GM23338 (cell line): ENCODE measurements around the gene AMBRA1.

ENCODE experiments used
- EZH2 ChIP-seq: fragments of 200-600 bp; sonication (generic); IDR thresholded peaks from one replicate; pipeline ENCODE4 v1.8.0; 2017; ENCODE audit warnings: antibody characterized with exemption, mild to moderate bottlenecking, low read depth; ENCODE audit not compliant: unreplicated experiment
- EZH2phosphoT487 ChIP-seq: fragments of 200-600 bp; sonication (generic); IDR thresholded peaks from one replicate; pipeline ENCODE4 v1.8.1; 2018; ENCODE audit warnings: antibody characterized with exemption; ENCODE audit not compliant: unreplicated experiment
- REST ChIP-seq: IDR thresholded peaks from one replicate; pipeline ENCODE4 v1.6.1; 2018; ENCODE audit warnings: antibody characterized with exemption; ENCODE audit not compliant: unreplicated experiment
- TF ChIP-seq, protein P1 (sequence below), 2 experiments: fragments of 200-600 bp in 1 of 2; sonication (generic) in 1 of 2; conservative IDR thresholded peaks; 2 replicates each; pipeline versions ENCODE4 v1.5.1 to v1.6.1; 2016 to 2017; ENCODE audit warnings: antibody characterized with exemption in 2 of 2, low read depth in 2 of 2, mild to moderate bottlenecking in 2 of 2, moderate library complexity in 1 of 2

DNA sequence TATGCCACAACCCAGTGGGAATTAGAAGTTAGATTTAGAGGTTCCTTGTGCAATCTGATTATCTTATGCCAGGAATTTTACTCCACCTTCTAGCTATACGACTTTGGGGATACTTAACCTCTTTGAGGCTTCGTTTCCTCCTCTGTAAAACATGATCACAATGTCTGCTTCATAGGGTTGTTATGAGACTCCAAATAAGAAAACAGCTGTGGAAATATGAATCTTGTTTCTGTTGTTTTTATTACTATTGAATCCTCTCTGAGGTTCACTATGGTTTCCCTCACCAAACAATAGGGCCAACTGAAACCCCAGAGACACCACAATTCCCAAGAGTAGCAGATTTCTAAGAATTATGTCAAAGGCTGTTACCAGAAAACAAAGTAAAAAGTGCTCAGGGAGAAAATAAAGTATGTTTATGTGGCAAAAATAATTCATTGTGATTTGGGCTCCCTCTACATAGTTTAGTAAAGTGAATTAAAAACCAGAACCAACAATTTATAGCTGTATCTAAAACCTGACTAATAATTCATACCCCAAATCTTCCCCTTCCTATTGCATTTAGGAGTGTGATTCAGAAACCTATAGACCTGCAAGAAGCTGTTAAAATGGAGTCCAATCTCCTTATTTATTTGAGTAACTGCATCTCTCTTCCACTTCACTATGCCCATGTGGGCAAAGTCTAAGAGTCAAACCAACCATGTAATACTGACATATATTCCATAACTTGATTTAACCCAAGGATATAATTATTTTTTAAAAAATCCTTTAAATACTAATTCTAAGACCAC, 38.4 kb downstream of the AMBRA1 start:
- TF ChIP-seq, protein P1, sequence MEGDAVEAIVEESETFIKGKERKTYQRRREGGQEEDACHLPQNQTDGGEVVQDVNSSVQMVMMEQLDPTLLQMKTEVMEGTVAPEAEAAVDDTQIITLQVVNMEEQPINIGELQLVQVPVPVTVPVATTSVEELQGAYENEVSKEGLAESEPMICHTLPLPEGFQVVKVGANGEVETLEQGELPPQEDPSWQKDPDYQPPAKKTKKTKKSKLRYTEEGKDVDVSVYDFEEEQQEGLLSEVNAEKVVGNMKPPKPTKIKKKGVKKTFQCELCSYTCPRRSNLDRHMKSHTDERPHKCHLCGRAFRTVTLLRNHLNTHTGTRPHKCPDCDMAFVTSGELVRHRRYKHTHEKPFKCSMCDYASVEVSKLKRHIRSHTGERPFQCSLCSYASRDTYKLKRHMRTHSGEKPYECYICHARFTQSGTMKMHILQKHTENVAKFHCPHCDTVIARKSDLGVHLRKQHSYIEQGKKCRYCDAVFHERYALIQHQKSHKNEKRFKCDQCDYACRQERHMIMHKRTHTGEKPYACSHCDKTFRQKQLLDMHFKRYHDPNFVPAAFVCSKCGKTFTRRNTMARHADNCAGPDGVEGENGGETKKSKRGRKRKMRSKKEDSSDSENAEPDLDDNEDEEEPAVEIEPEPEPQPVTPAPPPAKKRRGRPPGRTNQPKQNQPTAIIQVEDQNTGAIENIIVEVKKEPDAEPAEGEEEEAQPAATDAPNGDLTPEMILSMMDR (conservative IDR thresholded peaks at IDR 0.05; ENCODE audit: low read depth in 2 of 2) = no peak
- TF ChIP-seq EZH2 = no peak
- TF ChIP-seq EZH2phosphoT487 = no peak
- TF ChIP-seq REST = no peak
